ENCODE results near the gene SMC3. TPM values are rescaled to one million over a fixed set of nuclear protein-coding genes. Genes with fewer than 3 reads are reported as not detected.

The SMC3 gene
- total and polyA plus RNA-seq, 7 donors, result 15.3 to 25.3 (median 19.2) TPM

GRCh38 chr10:110574420-110574819, 6.9 kb downstream of the SMC3 start:
- peak in 2 of 4 donors; percentile 21 to 35 for ATAC-seq

GRCh38 chr10:110576220-110576619, 8.7 kb downstream of the SMC3 start:
- Histone ChIP-seq H3K27me3 (ENCODE audit: insufficient read depth in 3 of 3, low read length in 2 of 3) (no peaks in the 10 kb centered on the region), H3K36me3 (ENCODE audit: insufficient read depth in 1 of 2, low read depth in 1 of 2) (peaks cover 1 to 65% of the 10 kb centered on the region in 2 donors), H3K9me3 (no peaks in the 10 kb centered on the region), H3K27ac (no peak overlapping the region), H3K4me1 (peaks cover 26% of the 10 kb centered on the region), H3K4me3 (no peak overlapping the region)
- no peak for ATAC-seq
- WGBS, 3 donors, result 68 to 85% (median 68%) methylated on average over 5 of the region's 5 CpGs
- no peak for TF ChIP-seq CTCF (IDR thresholded peaks at IDR 0.05)
- DNase-seq, result no peak
- intact Hi-C loops (cut with DNase I), result no loop called here

More at GRCh38 chr10:110574420-110574819, 6.9 kb downstream of the SMC3 start:
- no peak for TF ChIP-seq CTCF (IDR thresholded peaks at IDR 0.05)
- Histone ChIP-seq H3K27me3 (ENCODE audit: insufficient read depth in 3 of 3, low read length in 2 of 3) (no peaks in the 10 kb centered on the region), H3K36me3 (ENCODE audit: insufficient read depth in 1 of 2, low read depth in 1 of 2) (peaks cover 4 to 47% of the 10 kb centered on the region in 2 donors), H3K27ac (no peak overlapping the region), H3K4me1 (peaks cover 39% of the 10 kb centered on the region), H3K4me3 (no peak overlapping the region), H3K9me3 (no peaks in the 10 kb centered on the region)
- intact Hi-C loops (cut with DNase I), result no loop called here
- DNase-seq, result no peak
- 76 to 84% (median 80%) methylated on average over 5 of the region's 5 CpGs for WGBS, 3 donors

GRCh38 chr10:110577056-110577455, 9.6 kb downstream of the SMC3 start:
- Histone ChIP-seq H3K27ac (no peak overlapping the region), H3K36me3 (ENCODE audit: insufficient read depth in 1 of 2, low read depth in 1 of 2) (peaks cover 4 to 73% of the 10 kb centered on the region in 2 donors), H3K4me1 (peaks cover 17% of the 10 kb centered on the region), H3K9me3 (no peaks in the 10 kb centered on the region), H3K4me3 (no peak overlapping the region), H3K27me3 (ENCODE audit: insufficient read depth in 3 of 3, low read length in 2 of 3) (no peaks in the 10 kb centered on the region)
- ATAC-seq (no peak), DNase-seq (no peak)
- TF ChIP-seq CTCF (IDR thresholded peaks at IDR 0.05), result no peak
- 69 to 77% (median 69%) methylated on average over 3 of the region's 3 CpGs for WGBS, 3 donors
- intact Hi-C loops (cut with DNase I), result no loop called here

- ATAC-seq, result no peak
- Histone ChIP-seq H3K9me3 (no peaks in the 10 kb centered on the region), H3K27ac (no peak overlapping the region), H3K4me1 (no peaks in the 10 kb centered on the region), H3K36me3 (ENCODE audit: insufficient read depth in 1 of 2, low read depth in 1 of 2) (peaks cover 17 to 100% of the 10 kb centered on the region in 2 donors), H3K27me3 (ENCODE audit: insufficient read depth in 3 of 3, low read length in 2 of 3) (no peaks in the 10 kb centered on the region), H3K4me3 (no peak overlapping the region)
- 94 to 97% (median 97%) methylated on average over 3 of the region's 3 CpGs for WGBS, 3 donors
- intact Hi-C loops (cut with DNase I), result no loop called here
- DNase-seq, result no peak
- no peak for TF ChIP-seq CTCF (IDR thresholded peaks at IDR 0.05)
These were observed 16.5 kb downstream of the SMC3 start for GRCh38 chr10:110584006-110584405.

GRCh38 chr10:110591760-110592159, 24.3 kb downstream of the SMC3 start:
- H3K4me1 ChIP-seq, result no peaks in the 10 kb centered on the region
- no peak overlapping the region for H3K27ac ChIP-seq
- TF ChIP-seq CTCF (IDR thresholded peaks at IDR 0.05), result no peak
- WGBS, 3 donors, result 78 to 88% (median 82%) methylated on average over 5 of the region's 5 CpGs
- ATAC-seq (no peak), DNase-seq (no peak)
- H3K4me3 ChIP-seq, result no peak overlapping the region
- peaks cover 2 to 100% of the 10 kb centered on the region in 2 donors for H3K36me3 ChIP-seq (ENCODE audit: insufficient read depth in 1 of 2, low read depth in 1 of 2)
- no peaks in the 10 kb centered on the region for H3K9me3 ChIP-seq
- intact Hi-C loops (cut with DNase I), result no loop called here
- H3K27me3 ChIP-seq (ENCODE audit: insufficient read depth in 3 of 3, low read length in 2 of 3), result no peaks in the 10 kb centered on the region

Measured in psoas muscle (tissue), 8 donors.